ENCODE measurements around the gene CYP3A7.

GRCh38 chr7:99693427-99694200, 41.4 kb downstream of the CYP3A7 start:
- TF ChIP-seq EZH2phosphoT487 (IDR thresholded peaks at IDR 0.05; ENCODE audit: low read depth) (no peak), CTCF (IDR thresholded peaks at IDR 0.05; ENCODE audit: low read depth, low read length) (no peak)

All from OCI-LY3 (cell line).